ENCODE measurements around the gene RYR3.

Gene RYR3

DNA sequence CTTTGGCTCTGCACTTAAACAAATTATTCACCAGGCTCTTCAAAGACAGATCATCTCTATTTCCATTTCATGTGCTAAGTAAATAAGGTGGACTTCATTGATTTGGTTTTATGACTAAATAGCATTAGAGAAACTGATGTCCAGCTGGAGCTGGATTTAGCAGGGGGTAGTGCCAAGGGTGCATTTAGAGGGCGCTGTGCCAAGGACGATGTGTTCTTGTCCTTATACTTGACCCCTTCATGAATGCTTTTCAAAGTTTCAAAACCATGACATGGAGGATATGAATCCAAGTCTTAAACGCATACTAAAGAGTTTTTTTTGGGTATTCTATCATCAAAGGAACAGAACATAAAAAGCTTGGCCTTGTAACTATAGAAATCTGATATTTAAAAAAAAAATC, 233.2 kb downstream of the RYR3 start:
- H3K4me1 ChIP-seq (ENCODE audit: insufficient read depth, low read length, poor library complexity, severe bottlenecking) = no peaks in the 10 kb centered on the region
- no peak overlapping the region for H3K9ac ChIP-seq (ENCODE audit: low read depth, low read length, poor library complexity, severe bottlenecking)
- H2AFZ ChIP-seq (ENCODE audit: low read length) = no peak overlapping the region
- H3F3A ChIP-seq (ENCODE audit: low read depth) = no peaks in the 10 kb centered on the region
- H3K9me2 ChIP-seq (replicated peaks; ENCODE audit: low read depth, low read length) = no peaks in the 10 kb centered on the region
- TF ChIP-seq, protein P1, sequence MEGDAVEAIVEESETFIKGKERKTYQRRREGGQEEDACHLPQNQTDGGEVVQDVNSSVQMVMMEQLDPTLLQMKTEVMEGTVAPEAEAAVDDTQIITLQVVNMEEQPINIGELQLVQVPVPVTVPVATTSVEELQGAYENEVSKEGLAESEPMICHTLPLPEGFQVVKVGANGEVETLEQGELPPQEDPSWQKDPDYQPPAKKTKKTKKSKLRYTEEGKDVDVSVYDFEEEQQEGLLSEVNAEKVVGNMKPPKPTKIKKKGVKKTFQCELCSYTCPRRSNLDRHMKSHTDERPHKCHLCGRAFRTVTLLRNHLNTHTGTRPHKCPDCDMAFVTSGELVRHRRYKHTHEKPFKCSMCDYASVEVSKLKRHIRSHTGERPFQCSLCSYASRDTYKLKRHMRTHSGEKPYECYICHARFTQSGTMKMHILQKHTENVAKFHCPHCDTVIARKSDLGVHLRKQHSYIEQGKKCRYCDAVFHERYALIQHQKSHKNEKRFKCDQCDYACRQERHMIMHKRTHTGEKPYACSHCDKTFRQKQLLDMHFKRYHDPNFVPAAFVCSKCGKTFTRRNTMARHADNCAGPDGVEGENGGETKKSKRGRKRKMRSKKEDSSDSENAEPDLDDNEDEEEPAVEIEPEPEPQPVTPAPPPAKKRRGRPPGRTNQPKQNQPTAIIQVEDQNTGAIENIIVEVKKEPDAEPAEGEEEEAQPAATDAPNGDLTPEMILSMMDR (conservative IDR thresholded peaks at IDR 0.05; ENCODE audit: low read length) = no peak
- TF ChIP-seq EZH2phosphoT487 (IDR thresholded peaks at IDR 0.05; ENCODE audit: borderline replicate concordance) = no peak
- no peaks in the 10 kb centered on the region for H3K27me3 ChIP-seq (ENCODE audit: insufficient read depth, low read length, poor library complexity, severe bottlenecking)
- no peaks in the 10 kb centered on the region for H4K20me1 ChIP-seq (ENCODE audit: insufficient read depth, low read length, poor library complexity, severe bottlenecking)
- H3K36me3 ChIP-seq (ENCODE audit: insufficient read depth, low read length) = no peaks in the 10 kb centered on the region
- H3K4me2 ChIP-seq (ENCODE audit: low read depth, low read length, poor library complexity, severe bottlenecking) = no peak overlapping the region
- H3K9me3 ChIP-seq (ENCODE audit: insufficient read depth, low read depth, low read length) = no peaks in the 10 kb centered on the region
- H3K79me2 ChIP-seq (ENCODE audit: insufficient read depth, low read length) = no peaks in the 10 kb centered on the region
- no peak overlapping the region for H3K4me3 ChIP-seq (ENCODE audit: low read length, poor library complexity, severe bottlenecking)

DNA sequence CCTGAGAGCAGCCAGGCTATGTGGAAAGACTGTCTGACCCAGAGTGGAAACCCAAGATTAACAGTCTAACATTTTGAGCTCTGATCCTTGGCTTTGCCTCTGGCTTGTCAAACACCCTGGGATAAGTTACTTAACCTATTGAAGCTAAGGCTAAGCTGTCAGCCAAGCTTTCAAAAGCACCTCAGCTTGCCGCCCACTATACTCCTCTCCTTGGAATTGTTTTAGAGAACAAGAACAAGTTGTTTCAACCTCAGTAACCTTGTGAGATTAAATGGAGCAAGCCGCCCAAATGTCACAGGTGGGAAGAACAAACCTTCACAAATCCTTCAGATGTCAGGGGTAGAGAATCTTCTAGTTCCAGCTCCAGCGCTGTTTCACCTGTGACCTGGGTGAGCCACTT, 235.1 kb downstream of the RYR3 start:
- Histone ChIP-seq H3K27me3 (ENCODE audit: insufficient read depth, low read length, poor library complexity, severe bottlenecking) (no peaks in the 10 kb centered on the region), H4K20me1 (ENCODE audit: insufficient read depth, low read length, poor library complexity, severe bottlenecking) (no peaks in the 10 kb centered on the region), H3K79me2 (ENCODE audit: insufficient read depth, low read length) (no peaks in the 10 kb centered on the region), H3K4me2 (ENCODE audit: low read depth, low read length, poor library complexity, severe bottlenecking) (no peak overlapping the region), H3K9me3 (ENCODE audit: insufficient read depth, low read depth, low read length) (no peaks in the 10 kb centered on the region), H3K36me3 (ENCODE audit: insufficient read depth, low read length) (no peaks in the 10 kb centered on the region), H3K9ac (ENCODE audit: low read depth, low read length, poor library complexity, severe bottlenecking) (no peak overlapping the region), H2AFZ (ENCODE audit: low read length) (no peak overlapping the region), H3K4me3 (ENCODE audit: low read length, poor library complexity, severe bottlenecking) (no peak overlapping the region), H3K9me2 (replicated peaks; ENCODE audit: low read depth, low read length) (no peaks in the 10 kb centered on the region), H3K4me1 (ENCODE audit: insufficient read depth, low read length, poor library complexity, severe bottlenecking) (no peaks in the 10 kb centered on the region), H3F3A (ENCODE audit: low read depth) (no peaks in the 10 kb centered on the region)
- no peak for TF ChIP-seq EZH2phosphoT487 (IDR thresholded peaks at IDR 0.05; ENCODE audit: borderline replicate concordance)
- TF ChIP-seq, protein P1 (conservative IDR thresholded peaks at IDR 0.05; ENCODE audit: low read length) = no peak

DNA sequence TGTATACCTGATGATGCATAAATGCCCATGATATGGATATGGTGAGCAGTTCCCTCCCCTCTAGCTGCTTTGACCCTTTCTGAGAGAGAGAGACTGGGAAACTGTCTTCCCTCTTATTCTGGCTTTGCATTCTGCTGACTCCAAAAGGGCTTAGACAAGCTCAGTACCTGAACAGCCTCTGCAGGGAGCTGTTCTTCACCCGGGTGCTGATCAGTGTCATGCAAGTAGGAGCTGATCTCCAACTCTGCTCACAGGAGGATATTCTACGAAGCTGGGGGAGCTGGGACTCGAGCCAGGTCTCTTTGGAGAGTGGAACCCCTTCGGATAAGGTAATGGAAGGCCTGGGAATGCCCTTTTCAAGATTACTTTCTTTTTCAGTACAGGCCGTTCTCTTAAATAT, 237.1 kb downstream of the RYR3 start:
- no peak overlapping the region for H3K4me3 ChIP-seq (ENCODE audit: low read length, poor library complexity, severe bottlenecking)
- no peaks in the 10 kb centered on the region for H4K20me1 ChIP-seq (ENCODE audit: insufficient read depth, low read length, poor library complexity, severe bottlenecking)
- H3K79me2 ChIP-seq (ENCODE audit: insufficient read depth, low read length) = no peaks in the 10 kb centered on the region
- H3K27me3 ChIP-seq (ENCODE audit: insufficient read depth, low read length, poor library complexity, severe bottlenecking) = no peaks in the 10 kb centered on the region
- no peak overlapping the region for H3K4me2 ChIP-seq (ENCODE audit: low read depth, low read length, poor library complexity, severe bottlenecking)
- no peaks in the 10 kb centered on the region for H3F3A ChIP-seq (ENCODE audit: low read depth)
- H3K9me2 ChIP-seq (replicated peaks; ENCODE audit: low read depth, low read length) = no peaks in the 10 kb centered on the region
- no peak overlapping the region for H2AFZ ChIP-seq (ENCODE audit: low read length)
- H3K9me3 ChIP-seq (ENCODE audit: insufficient read depth, low read depth, low read length) = no peaks in the 10 kb centered on the region
- TF ChIP-seq, protein P1 (conservative IDR thresholded peaks at IDR 0.05; ENCODE audit: low read length) = no peak
- no peak for TF ChIP-seq EZH2phosphoT487 (IDR thresholded peaks at IDR 0.05; ENCODE audit: borderline replicate concordance)
- H3K9ac ChIP-seq (ENCODE audit: low read depth, low read length, poor library complexity, severe bottlenecking) = no peak overlapping the region
- no peaks in the 10 kb centered on the region for H3K4me1 ChIP-seq (ENCODE audit: insufficient read depth, low read length, poor library complexity, severe bottlenecking)
- no peaks in the 10 kb centered on the region for H3K36me3 ChIP-seq (ENCODE audit: insufficient read depth, low read length)
